KMS-11 (cell line): ENCODE data around the gene NUP210L.

ENCODE experiments used
- H2AFZ ChIP-seq: fragments of 200-600 bp; sonication (generic); 2 replicates; pipeline ENCODE4 v1.6.1; 2016; ENCODE audit warnings: antibody characterized with exemption, mixed run types, low read depth
- H3K27ac ChIP-seq: fragments of 200-600 bp; sonication (generic); 2 replicates; pipeline ENCODE4 v1.6.1; 2016; ENCODE audit warnings: mild to moderate bottlenecking, mixed run types
- H3K27me3 ChIP-seq: fragments of 200-600 bp; sonication (generic); 2 replicates; pipeline ENCODE4 v1.6.1; 2017; ENCODE audit warnings: mild to moderate bottlenecking, low read depth, mixed run types, moderate library complexity; ENCODE audit not compliant: insufficient read depth
- H3K36me3 ChIP-seq: fragments of 200-600 bp; sonication (generic); 2 replicates; pipeline ENCODE4 v1.6.1; 2017; ENCODE audit warnings: mild to moderate bottlenecking, mixed run types; ENCODE audit not compliant: insufficient read depth
- H3K4me1 ChIP-seq: fragments of 200-600 bp; sonication (generic); 2 replicates; pipeline ENCODE4 v1.6.1; 2016; ENCODE audit warnings: mild to moderate bottlenecking, low read depth, mixed run types; ENCODE audit not compliant: poor library complexity, severe bottlenecking
- H3K4me2 ChIP-seq: fragments of 200-600 bp; sonication (generic); 2 replicates; pipeline ENCODE4 v1.7.0; 2016; ENCODE audit warnings: mild to moderate bottlenecking, mixed run types
- H3K4me3 ChIP-seq: fragments of 200-600 bp; sonication (generic); IDR thresholded peaks from 2 replicates; pipeline ENCODE4 v1.6.1; 2017; ENCODE audit warnings: low read depth, low read length, mixed read lengths; ENCODE audit not compliant: insufficient read depth
- H3K79me2 ChIP-seq: fragments of 200-600 bp; sonication (generic); 2 replicates; pipeline ENCODE4 v1.6.1; 2016; ENCODE audit warnings: low read depth, mixed run types; ENCODE audit not compliant: insufficient read depth
- H3K9ac ChIP-seq: fragments of 200-600 bp; sonication (generic); 2 replicates; pipeline ENCODE4 v1.6.1; 2016; ENCODE audit warnings: mild to moderate bottlenecking, mixed run types
- H4K20me1 ChIP-seq: fragments of 200-600 bp; sonication (generic); 2 replicates; pipeline ENCODE4 v1.6.1; 2016; ENCODE audit warnings: mild to moderate bottlenecking, mixed run types; ENCODE audit not compliant: insufficient read depth
- TF ChIP-seq, protein P1 (sequence below): fragments of 200-600 bp; sonication (generic); conservative IDR thresholded peaks from 2 replicates; pipeline ENCODE4 v1.6.1; 2017; ENCODE audit warnings: low read depth, mild to moderate bottlenecking, antibody characterized with exemption, low read length, moderate library complexity, mixed read lengths

NUP210L gene

DNA sequence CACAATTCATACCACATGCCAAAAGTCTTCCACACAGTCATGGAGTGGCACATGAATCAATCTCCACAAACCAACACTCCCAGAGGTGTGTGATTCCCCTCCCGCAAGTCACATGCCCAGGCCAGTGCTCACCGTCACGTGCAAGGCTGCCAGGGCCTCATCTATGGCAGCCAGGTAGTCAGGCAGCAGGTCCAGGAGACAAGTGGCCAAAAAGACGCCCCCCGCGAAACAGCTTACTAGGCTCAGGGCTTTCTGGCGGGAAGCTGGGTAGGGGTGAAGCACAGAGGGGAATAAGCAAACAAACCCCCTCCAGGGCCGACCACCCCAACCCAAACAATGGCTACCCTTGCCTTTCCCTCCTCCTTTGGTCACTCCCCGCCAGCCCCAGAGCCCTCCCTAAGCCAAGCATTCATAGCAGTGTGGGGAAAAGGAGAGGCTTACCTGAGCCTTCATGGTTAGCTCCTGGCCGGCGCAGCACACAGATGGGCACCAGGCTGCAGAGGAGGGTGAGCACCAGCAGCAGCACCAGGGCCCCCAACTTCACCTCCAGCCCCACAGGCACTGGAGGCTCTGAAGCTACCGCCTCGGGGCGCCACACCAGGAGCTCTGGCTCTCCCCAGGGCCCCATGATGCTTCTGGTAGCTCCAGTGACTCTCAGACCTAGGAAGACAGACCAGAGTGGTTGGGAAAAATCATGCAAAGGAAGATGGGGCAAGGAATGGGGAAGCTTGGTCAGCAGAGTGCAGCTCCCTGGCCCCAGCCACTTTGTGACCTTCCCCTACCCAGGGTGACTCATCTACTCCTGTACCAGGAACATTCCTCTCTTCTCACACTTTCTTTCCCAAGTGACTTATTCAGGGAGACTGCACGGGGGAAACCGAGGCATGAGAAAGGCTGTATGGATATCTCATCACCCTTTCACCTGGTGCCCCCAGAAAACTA is 192.5 kb downstream of the NUP210L start:
- H3K4me1 ChIP-seq: peaks cover 55% of the 10 kb centered on the region
- H3K27ac ChIP-seq: peak overlapping the region; percentile 25; the same call in 1 of the 2 replicates

DNA sequence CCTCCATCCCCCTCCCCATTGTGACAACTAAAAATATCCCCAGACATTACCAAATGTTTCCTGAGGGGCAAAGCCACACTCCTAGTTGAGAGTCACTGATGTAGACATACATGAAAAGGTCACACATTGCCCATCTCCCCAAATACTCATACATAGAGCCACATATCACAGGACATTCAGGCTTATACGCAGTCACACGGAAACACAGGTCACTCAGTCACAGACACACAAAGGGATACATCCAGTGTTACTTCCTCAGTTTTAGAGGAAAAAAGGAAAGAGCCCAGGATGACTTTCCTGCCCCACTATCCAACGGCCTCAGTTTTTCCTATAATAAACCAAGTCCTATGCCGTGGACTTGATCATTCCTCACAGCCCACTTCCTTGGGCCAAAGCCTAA is 193.5 kb downstream of the NUP210L start:
- H3K4me3 ChIP-seq: no peak overlapping the region
- H2AFZ ChIP-seq: no peak overlapping the region
- H3K79me2 ChIP-seq: peaks cover 45% of the 10 kb centered on the region
- H3K9ac ChIP-seq: no peak overlapping the region
- peak overlapping the region; percentile 99; the same call in 1 of the 2 replicates for H3K4me2 ChIP-seq
- H3K27ac ChIP-seq: no peak overlapping the region
- H3K4me1 ChIP-seq: peaks cover 61% of the 10 kb centered on the region
- no peaks in the 10 kb centered on the region for H3K36me3 ChIP-seq
- H4K20me1 ChIP-seq: 0 out of 2 replicates have a peak, but pooled peaks cover 6% of the 10 kb centered on the region
- TF ChIP-seq, protein P1, sequence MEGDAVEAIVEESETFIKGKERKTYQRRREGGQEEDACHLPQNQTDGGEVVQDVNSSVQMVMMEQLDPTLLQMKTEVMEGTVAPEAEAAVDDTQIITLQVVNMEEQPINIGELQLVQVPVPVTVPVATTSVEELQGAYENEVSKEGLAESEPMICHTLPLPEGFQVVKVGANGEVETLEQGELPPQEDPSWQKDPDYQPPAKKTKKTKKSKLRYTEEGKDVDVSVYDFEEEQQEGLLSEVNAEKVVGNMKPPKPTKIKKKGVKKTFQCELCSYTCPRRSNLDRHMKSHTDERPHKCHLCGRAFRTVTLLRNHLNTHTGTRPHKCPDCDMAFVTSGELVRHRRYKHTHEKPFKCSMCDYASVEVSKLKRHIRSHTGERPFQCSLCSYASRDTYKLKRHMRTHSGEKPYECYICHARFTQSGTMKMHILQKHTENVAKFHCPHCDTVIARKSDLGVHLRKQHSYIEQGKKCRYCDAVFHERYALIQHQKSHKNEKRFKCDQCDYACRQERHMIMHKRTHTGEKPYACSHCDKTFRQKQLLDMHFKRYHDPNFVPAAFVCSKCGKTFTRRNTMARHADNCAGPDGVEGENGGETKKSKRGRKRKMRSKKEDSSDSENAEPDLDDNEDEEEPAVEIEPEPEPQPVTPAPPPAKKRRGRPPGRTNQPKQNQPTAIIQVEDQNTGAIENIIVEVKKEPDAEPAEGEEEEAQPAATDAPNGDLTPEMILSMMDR: no peak
- H3K27me3 ChIP-seq: no peaks in the 10 kb centered on the region

More for the DNA sequence above, 192.5 kb downstream of the NUP210L start:
- Histone ChIP-seq H3K27me3 (no peaks in the 10 kb centered on the region), H3K4me2 (peak overlapping the region; percentile 99), H4K20me1 (no peaks in the 10 kb centered on the region), H3K79me2 (peaks cover 41% of the 10 kb centered on the region), H2AFZ (peak overlapping the region; percentile 72), H3K9ac (peak overlapping the region; percentile 48; the same call in 1 of the 2 replicates), H3K4me3 (peak overlapping the region; percentile 98), H3K36me3 (no peaks in the 10 kb centered on the region)
- TF ChIP-seq, protein P1: no peak

DNA sequence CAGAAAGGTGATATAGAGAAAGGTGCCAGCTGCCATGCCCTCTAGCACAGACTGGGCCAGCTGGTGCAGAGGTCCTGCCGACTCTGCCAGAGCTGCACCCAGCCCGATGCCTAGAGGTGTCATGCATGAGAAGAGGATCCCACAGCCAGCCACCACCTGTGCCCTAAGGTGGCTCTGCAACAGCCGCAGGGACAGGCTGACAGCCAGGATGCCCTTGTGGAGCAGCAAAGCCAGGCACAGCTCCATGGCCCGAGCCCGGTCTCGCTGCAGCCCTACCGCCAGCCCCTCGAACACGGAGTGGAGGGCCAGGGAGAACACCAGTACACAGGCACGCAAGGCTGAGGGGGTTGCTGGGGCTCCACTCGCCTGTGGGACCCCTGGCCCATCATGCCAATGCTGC is 194.7 kb downstream of the NUP210L start:
- Histone ChIP-seq H3K27me3 (no peaks in the 10 kb centered on the region), H3K4me1 (peaks cover 55% of the 10 kb centered on the region), H4K20me1 (0 out of 2 replicates have a peak, but pooled peaks cover 7% of the 10 kb centered on the region), H3K36me3 (no peaks in the 10 kb centered on the region), H3K9ac (no peak overlapping the region), H2AFZ (no peak overlapping the region), H3K4me2 (no peak overlapping the region), H3K79me2 (peaks cover 44% of the 10 kb centered on the region), H3K4me3 (no peak overlapping the region), H3K27ac (no peak overlapping the region)
- TF ChIP-seq, protein P1: no peak

DNA sequence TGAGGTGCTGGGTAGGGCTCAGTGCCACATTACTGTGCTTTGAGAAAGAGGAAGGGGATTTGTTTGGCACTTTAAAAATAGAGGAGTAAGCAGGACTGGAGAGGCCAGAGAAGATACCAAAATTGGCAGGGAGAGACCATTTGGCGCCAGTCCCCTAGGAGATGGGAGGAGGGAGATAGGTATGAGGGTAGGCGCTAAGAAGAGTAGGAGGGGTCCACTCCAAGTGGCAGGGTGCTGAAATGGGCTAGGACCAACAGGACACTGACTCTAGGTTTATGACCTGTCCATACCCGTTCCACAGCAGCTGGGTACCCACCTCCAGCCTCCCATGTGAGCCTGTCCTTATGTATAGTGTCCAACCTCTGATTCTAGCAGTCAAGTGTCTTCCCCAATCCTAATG is 195.4 kb downstream of the NUP210L start:
- no peak overlapping the region for H2AFZ ChIP-seq
- no peaks in the 10 kb centered on the region for H3K36me3 ChIP-seq
- H3K79me2 ChIP-seq: peaks cover 49% of the 10 kb centered on the region
- H3K9ac ChIP-seq: no peak overlapping the region
- H3K27ac ChIP-seq: no peak overlapping the region
- H4K20me1 ChIP-seq: 0 out of 2 replicates have a peak, but pooled peaks cover 7% of the 10 kb centered on the region
- H3K4me2 ChIP-seq: peak overlapping the region; percentile 70; the same call in 1 of the 2 replicates
- H3K4me1 ChIP-seq: peaks cover 49% of the 10 kb centered on the region
- no peaks in the 10 kb centered on the region for H3K27me3 ChIP-seq
- TF ChIP-seq, protein P1: no peak
- no peak overlapping the region for H3K4me3 ChIP-seq
